IPS DF 19.7 (cell line): ENCODE results near the gene ADAM19.

ENCODE experiments used
- DNase-seq: peaks from one replicate; pipeline ENCODE4 v3.0.0-alpha.2; 2013; ENCODE audit warnings: low read depth, low spot score

Gene ADAM19

DNA sequence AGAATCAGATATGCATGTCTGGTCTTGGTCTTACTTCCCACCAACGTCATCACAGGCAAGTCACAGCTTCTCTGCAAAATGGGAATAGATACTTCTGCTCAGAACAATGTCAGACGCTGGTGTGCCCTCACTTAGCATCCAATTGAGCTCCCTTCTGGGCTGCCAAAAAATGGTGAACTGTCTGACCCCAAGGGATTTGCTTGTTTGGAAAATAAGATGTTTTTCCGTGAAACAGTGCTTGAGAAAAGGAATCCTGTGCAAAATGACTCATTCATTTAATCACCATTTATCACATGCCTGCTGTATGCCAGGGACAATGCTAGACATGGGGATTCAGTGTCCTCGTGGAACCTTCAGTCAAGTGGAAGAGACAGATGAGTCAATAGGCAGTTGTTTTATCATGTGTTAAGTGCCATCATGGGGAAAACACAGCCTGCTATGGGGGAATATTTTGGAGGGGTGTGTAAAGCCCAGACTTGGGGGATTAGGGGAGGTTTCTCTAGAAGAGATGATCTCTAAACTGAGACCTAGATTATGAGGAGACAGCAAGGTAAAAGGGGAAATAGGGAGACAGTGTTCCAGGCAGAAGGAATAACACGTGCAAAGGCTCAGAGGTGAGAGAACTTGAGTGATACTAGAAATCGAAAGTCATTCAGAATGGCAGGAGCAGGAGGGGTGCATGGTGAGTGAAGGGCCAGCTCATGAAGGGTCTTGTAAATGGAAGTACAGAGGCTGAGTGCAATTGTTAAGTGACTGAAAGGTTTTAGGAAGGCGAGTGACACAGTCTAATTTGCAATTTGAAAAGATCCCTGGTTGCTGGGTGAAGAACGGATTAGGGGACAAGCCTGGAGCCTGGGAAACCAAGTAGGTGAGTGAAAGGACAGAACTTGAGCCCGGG, 111.7 kb downstream of the ADAM19 start:
- no peak for DNase-seq

DNA sequence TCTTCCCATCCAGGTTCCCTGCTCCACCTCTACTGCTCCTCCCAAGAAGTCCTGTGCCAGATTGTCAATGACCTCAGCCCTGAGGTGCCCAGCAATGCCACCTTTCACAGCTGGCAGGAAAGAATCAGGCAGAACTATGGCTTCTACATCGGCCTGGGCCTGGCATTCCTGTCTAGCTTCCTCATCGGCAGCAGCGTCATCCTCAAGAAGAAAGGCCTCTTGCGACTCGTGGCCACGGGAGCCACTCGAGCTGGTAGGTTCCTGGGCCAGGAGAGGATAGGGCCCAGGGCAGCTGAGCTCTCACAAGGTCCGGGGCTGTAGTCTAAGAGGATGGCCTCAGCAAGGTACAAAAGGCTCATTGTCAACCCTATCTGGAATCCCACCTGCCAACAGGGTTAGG, 112.5 kb downstream of the ADAM19 start:
- no peak for DNase-seq

DNA sequence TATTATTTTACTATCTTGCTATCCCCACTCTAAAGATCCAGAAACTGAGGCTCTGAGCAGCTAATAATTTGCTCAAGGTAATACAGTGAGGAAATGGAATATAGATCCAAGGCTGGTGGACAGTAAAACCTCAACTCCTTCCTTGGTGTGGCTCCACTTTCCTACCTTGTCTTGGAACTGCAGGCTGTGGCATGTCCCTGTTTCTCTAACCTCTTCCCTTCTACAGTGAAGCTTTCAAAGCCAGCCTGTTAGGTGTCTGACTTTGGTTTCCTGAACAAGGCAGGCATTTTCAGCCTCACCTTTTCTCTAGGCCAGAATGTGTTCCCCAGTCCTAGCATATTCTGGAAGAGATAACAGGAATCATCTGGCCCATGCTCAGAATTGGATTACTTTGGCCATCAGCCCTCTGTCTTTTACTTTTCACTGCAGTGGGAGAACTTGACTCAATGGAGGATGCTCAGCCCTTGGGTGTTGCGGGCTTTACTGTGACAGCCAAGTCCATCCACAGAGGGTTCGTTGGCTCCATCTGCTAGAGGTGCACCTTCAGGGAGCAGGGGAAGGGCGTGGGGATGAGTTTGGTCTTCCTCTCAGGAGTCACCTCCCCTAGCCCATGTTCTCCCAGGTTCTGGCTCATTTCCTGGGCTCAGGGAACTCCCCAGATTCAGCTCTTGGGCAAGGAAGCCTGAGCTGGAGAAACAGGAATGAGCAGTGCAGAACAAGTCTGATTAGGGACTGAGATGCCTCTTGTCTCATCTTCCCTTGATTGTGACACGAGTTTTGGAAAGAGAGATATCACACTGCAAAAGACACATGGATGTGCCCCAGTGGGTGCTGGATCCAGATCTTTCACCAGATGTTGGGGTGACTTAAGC, 114.4 kb downstream of the ADAM19 start:
- DNase-seq: no peak

DNA sequence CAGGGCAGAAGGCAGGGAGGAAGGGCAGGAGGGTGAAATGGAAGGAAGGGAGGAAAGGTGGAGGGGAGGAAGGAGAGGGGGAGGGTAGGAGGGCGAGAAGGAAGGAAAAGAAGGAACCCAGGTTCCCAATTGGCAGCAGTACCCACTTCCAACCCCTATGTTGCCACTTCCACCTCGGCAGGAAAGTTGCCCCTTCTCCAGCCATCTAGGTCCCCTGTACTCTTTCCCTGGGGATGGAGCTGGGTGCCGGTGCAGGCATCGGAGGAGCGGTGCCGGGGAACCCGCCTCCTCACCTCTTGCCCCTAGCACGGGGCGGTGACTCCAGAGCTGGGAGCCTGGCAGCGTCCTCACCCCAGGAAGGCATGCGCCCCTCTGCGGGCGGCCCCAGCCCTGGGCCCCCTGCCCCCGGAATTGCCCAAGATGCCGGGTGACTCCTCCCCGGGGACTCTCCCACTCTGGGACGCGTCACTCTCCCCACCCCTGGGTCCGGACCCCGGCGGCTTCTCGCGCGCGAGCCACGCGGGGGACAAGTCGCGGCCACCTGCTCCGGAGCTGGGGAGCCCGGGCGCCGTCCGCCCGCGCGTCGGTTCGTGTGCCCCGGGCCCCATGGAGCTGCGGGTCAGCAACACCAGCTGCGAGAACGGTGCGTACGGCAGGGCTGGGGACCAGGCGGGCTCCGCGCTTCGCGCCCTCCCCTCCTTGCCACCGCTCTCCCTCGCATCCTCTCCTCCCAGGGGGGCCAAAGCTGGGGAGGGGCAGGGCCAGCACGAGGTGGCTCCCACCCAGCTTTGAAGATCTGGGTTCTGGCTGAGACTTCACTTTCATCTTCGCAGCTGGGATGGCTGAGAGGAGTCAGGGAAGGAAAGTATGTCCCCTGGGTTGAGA, 115.6 kb downstream of the ADAM19 start, which contains the start of gene NIPAL4:
NIPAL4 (plus strand) TSS at position 499 of the 885 bp plus-strand sequence; CDS start at position 607, 108 bp downstream.
- no peak for DNase-seq

DNA sequence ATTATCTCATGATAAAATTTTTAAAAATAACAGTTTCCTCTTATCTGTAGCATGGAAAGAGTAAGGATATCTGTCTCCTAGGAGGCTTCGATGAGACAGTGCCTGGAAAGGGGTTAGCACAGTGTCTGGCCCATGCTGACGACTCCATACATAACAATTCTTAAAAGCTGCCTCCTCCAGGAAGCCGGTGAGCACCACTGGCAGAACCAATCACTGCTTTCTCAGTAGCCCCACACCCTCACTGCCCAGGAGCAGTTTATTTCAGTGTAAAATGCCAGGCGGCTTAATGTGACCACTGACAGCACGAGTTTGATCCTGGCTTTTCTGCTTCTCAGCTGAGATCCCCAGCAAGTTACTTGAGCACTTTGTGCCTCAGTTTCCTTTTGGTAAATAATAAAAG, 116.7 kb downstream of the ADAM19 start:
- no peak for DNase-seq

DNA sequence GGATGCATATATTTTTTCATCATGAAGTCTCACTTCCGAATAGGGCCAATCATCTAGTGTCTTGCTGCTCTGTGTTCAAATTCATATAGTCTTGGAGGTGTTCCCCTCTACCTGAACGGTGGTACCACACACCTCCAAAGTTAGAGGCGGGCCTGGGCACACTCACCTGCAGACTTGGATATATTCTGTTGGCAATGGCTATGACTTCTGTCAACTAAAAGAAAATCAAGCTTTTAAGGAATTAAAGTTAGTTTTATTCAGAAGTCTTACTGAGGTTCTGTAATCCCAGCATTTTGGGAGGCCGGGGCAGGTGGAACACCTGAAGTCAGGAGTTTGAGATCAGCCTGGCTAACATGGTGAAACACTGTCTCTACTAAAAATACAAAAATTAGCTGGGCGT, 118.2 kb downstream of the ADAM19 start:
- no peak for DNase-seq

DNA sequence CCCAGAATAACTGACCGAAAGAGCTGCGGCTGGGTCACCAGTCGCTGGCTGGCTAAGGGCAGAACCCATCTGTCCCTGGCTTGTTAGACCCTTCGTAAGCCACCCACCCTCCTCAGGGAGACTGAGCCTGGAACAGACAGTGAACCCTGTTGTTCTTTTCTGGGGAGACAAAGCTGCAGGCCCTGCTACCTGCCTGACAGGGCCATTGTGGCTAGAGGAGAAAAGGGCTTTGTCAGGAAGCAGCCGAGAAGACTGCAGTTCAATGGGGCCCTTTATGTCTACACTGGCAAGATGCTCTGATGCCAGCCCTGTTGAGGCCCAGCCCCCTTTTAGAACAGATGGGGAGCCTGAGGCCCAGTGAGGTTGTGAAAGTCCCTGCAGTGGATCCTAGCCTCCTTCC, 119.3 kb downstream of the ADAM19 start:
- no peak for DNase-seq

DNA sequence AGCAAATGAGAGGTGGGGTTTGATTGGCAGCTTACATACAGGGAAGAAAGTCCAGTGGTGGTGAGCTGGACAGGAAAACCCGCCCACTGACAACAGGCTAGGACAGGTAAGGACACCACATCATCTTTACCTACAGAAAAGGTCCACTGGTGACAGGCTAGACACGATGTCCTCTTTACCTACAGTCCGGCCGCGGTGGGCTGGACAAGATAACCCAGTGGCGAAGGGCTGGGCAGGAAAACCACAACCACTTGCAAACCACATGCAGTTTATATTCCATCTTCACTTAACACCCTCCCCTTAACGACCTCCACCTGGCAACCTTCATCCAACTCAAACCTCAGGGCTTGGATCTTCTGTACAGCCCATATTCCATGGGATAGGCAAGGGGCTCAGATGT, 120.5 kb downstream of the ADAM19 start:
- DNase-seq: no peak

DNA sequence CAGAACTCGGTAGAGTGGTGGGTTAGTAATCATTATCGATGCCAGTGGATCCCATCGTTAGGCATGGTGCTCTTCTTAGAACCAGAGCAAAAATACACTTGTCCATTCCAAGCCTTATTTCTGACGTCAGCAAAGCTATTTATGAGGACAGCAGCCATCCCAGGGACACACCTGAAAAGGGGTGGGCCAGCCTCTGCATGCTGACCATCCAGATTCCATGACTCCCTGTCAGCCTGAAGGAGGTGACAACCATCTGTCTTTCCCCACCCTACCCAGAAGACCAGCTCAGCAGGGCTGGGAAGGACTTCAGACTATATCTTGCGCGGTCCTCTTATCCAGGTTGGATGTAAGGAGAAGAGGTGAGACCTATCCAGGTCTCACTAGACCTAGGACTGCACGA, 121.3 kb downstream of the ADAM19 start:
- DNase-seq: no peak

DNA sequence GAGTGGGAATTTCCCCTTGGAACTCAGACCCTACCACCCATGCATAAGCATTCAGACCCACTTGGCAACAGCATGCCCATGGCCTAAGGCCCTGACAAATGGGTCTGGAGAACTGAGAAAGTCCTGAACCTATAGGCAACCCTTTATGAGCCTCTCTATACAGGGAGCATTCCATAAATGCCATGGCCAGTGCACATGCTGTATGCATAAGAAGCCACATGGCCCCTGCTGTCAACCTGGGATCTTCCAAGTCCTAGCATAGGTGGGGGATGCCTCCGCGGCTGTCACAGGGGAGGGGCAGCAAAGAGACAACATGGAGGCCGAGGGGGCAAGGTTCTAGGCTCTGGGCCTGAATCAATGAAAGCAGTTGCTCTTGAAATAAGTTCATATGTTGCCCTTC, 123.8 kb downstream of the ADAM19 start:
- no peak for DNase-seq

DNA sequence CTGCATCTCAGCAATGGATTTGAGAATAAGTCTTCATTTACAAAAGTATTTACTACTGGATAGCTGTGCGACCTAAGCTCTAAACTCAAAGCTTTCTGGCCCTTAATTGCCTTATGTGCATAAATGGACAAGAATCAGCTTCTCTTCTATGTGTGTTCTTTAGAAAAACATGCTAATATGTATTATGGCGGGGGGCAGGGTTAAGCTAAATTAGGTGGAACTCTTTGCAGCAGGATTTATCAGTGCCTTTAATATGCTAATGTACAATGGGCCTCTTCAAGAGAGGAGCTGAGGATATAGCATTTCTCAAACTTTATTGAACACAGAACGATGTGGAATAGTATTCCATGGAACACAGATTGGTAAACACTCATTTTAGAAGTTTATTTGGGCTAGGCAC, 125.6 kb downstream of the ADAM19 start:
- no peak for DNase-seq

DNA sequence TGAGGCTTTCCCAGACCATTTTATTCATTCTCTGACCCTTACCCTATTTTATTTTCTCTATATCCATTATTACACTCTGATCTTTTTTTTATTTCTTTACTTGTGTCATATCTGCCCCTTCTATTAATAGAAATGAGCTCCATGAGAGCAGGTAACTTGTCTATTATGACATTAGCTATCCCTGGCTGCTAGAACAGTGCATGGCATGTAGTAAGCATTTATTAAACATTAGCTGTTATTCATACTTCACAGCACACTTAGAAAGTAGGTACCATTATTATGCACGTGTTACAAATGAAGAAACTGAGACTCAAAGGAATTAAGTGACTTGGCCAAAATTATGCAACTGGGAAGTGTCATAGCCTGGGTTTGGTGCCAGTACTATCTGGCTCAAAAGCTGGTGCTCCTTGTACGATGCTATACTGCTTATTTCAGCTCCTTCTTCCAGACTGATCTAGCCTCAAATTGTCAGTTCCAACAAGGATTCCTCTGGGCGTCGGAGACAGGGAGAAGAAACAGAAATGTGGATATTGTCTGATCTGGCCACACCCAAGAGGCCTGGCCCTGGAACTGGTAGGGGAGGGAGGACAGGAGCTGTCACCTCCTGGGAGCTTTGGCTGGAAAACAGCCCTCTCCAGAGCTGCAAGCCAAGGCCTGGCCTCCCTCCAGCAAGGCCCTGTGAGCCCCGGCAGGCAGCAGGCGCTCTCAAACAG, 126.4 kb downstream of the ADAM19 start:
- DNase-seq: no peak

DNA sequence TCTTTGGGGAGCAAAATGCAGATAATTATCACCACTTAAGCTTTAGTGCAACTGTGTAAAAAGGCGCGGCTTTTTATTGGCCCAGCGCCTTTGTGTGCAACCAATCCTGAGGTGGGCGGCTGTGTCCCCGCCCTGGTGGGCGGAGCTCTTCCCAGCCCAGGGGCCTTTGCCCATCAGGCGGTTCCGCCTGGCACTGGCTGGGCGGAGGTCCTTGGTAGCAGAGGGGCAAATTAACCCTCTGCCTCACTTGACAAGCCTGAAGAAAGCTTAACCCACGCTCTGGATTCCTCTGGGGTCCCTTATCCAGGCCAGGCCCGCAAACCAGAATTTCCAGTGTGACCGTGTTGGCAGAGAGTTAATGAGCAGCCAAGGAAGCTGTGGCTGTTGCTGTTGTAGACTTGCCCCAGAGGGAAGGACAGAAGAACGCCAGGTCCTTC, 128.4 kb downstream of the ADAM19 start:
- no peak for DNase-seq

DNA sequence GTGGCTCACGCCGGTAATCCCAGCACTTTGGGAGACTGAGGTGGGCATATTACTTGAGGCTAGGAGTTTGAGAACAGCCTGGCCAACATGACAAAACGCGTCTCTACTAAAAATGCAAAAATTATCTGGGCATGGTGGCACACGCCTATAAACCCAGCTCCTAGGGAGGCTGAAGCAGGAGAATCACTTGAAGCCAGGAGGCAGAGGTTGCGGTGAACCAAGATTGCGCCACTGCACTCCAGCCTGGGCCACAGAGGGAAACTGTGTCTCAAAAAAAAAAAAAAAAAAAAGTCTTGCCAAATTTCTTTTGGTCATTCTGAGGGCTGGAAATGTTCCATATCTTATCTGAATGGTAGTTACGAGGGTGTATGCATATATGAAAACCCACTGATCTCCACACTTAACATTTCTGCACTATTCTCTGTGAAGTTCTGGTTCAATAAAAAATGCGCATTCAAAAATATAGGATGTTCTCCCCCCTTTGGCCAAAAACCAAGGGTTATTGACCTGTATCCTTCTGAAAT, 129.1 kb downstream of the ADAM19 start:
- no peak for DNase-seq

DNA sequence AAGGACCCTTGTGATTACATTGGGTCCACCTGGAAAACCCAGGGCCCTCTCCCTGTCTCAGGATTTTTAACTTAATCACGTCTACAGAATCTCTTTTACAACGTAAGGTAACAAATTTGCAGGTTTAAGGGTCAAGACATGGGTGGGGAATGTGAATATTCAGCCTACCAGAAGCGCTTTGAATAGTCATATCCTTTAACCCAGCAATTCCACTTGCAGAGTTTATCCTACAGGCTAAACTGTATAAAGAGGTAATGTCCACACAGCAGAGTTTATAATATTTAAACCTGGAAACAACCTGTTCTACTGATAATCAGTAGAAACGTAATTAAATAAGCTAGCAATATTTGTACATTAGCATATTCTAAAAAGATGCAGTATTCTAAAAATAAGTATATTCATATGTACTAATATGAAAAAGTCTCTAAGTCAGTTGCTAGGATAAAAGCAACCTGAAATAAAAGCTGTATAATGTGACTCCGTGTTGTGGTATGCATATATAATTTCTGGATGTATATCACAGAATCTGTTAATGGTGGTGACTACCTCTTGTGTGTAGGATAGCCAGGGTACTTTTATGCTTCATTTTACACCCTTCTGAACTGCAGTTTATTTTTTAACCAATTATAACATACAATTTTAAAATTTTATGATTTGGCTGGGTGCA, 129.7 kb downstream of the ADAM19 start:
- no peak for DNase-seq

DNA sequence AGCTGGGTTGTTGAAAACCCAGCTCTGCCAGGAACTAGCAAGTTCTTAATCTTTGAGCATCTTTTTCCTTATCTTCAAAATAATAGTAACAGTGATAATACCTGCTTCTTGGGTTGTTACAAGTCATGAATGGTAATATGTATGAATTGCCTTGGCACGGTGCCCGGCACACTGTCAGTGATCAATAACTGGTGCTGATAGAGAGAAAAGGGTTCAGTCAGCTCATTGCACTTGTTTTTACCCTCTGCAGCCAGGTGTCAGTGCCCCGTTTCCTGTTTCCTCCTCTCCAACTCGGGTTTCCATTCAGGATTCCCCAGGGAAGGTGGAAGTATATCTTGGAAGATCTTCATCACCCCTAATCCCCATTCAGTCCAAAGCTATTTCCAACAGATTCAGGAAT, 131.4 kb downstream of the ADAM19 start:
- no peak for DNase-seq

DNA sequence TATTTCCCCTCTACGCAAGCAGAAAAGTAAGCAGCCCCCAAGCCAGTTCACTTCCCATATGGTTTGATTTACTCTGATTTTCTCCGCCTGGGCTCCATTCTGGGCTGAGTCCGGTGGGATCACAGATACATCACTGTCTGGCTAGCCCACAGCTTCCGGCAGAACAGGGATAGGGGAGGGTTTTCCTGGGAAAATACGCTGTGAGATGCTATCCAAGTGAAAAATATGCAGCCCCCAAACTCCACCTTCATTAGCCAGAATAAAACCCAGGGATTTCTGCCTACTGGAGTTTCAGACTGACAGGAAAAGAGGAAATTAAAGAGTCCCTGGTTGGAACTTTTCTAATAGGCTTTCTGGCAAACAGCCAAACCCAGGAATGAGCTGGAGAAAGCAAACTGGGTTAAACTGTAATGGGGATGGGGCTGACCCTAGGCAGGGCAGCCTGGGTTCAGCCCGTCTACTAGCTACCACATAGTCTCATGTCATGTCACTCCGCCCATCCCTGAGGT, 132.5 kb downstream of the ADAM19 start:
- no peak for DNase-seq

DNA sequence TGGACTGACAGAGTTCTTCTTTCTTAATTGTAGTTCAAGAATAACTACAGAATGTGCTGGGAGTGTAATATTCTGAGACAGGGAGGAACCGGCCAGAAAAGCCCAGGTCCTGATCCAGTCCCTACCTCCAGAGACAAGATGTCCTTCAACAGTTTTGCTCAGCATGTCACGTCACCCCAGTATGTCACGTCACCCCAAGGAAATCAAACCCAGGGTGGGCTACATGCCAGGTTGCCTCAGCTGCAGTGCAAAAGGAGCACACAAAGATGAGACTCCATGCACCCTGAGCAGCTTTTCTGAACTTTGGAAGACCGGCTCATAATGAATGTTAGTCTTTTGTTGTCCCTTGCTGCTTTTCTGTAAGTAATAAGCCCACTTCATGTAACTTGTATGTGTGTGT, 141.5 kb downstream of the ADAM19 start:
- DNase-seq: no peak

DNA sequence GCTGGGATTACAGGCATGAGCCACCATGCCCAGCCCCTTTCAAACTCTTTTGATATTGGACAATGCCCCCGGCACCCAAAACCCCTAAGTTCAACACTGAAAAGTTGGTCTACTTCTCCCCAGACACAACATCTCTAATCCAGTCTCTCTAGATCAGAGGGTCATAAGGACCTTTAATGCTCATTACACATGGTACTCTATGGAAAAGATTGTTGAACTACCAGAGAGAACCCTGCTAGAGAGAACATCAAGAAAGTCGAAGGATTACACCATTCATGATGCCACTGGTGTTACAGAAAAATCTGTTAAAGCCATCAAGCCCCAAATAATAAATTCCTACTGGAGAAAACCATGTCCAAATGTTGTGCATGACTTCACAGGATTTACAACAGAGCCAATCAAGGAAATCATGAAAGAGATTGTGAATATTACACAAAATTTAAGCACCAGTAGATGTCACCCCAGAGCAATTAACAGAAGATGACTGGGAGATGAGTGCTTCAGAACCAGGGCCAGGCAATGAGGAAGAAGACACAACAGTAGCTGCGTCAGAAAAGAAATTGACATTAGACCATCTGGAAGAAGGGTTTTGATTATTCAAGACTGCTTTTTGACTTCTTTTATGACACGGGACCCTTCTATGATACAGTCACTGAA, 143.9 kb downstream of the ADAM19 start:
- no peak for DNase-seq
